T-helper 2 cell (primary cell): ENCODE measurements around the gene TRMT1.
A peak's percentile ranks its signal among the peaks of the same experiment; 100 is the strongest.

ENCODE experiments used
- DNase-seq, 5 experiments: peaks; one replicate each; pipeline versions ENCODE4 v3.0.0 to v3.0.0-alpha.2; 2012 to 2022

TRMT1 gene

GRCh38 chr19:13122980-13123957, 6.7 kb upstream of the TRMT1 start:
- no peak for DNase-seq

GRCh38 chr19:13122275-13122878, 5.8 kb upstream of the TRMT1 start:
- peak in 1 of 5 experiments; percentile 47 for DNase-seq

GRCh38 chr19:13121551-13122274, 5.2 kb upstream of the TRMT1 start:
- peak in 1 of 5 experiments; percentile 27 for DNase-seq

GRCh38 chr19:13120817-13121216, 4.3 kb upstream of the TRMT1 start:
- DNase-seq: no peak

- no peak for DNase-seq
These were observed 3.5 kb upstream of the TRMT1 start for GRCh38 chr19:13120031-13120430.

GRCh38 chr19:13119627-13120026, 3.1 kb upstream of the TRMT1 start:
- DNase-seq: no peak

GRCh38 chr19:13118424-13119193, 2.1 kb upstream of the TRMT1 start:
- peak in 1 of 5 experiments; percentile 51 for DNase-seq

GRCh38 chr19:13117772-13118423, 1.4 kb upstream of the TRMT1 start, which contains the start of gene NACC1:
NACC1 (plus strand) TSS chr19:13118264; CDS start chr19:13135208, 16,944 bp downstream.
- DNase-seq: peak; percentile 80 to 94 (median 82)

- peak in 2 of 5 experiments; percentile 30 to 51 for DNase-seq
These were observed 734 bp upstream of the TRMT1 start for GRCh38 chr19:13117176-13117771.

- no peak for DNase-seq
These were observed 631 bp downstream of the TRMT1 start for GRCh38 chr19:13115936-13116281.

GRCh38 chr19:13112555-13112954, 4.0 kb downstream of the TRMT1 start:
- DNase-seq: no peak

- no peak for DNase-seq
These were observed 6.4 kb downstream of the TRMT1 start for GRCh38 chr19:13110099-13110610.

- DNase-seq: no peak
These were observed 7.0 kb downstream of the TRMT1 start for GRCh38 chr19:13109361-13110098.

- DNase-seq: peak in 1 of 5 experiments; percentile 64
These were observed 11.5 kb downstream of the TRMT1 start for GRCh38 chr19:13104848-13105711.

- peak; percentile 45 to 71 (median 49) for DNase-seq
These were observed 12.1 kb downstream of the TRMT1 start for GRCh38 chr19:13104360-13104847.

- no peak for DNase-seq
These were observed 12.8 kb downstream of the TRMT1 start for GRCh38 chr19:13103581-13104359.

- DNase-seq: peak in 1 of 5 experiments; percentile 34
These were observed 13.6 kb downstream of the TRMT1 start, which contains the start of gene LYL1 for GRCh38 chr19:13102666-13103580. LYL1 (minus strand) TSS chr19:13102858; CDS start chr19:13101171, 1,687 bp downstream.
